ENCODE data around the gene SLC25A13.

The SLC25A13 gene

DNA sequence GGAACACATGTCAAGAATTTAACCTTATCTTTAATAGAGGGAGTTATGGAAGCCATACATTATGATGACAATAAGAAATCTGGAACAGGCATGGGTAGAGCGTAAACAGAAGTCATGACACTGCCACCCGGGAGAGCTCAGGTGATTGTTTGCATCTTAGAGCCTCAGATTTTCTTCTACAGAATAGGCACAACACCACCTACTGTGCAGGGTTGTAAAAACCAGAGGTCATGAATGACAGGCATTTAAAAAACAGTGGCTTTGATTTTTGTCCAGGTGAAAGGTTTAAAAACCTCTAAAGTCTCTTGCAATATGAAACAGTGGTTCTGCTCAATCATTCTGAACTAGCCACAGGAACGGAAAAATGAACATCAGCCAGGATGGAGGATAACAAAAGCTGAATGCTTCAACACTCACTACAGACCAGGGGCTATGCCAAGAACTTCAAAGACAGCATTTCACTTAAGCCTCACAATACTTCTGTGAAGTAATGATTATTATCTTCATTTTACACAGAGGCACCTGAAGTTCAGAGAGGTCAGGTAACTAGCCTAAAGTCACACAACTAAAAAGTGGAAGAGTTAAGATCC lies 123.8 kb downstream of the SLC25A13 start:
- no peaks in the 10 kb centered on the region for H3K9me3 ChIP-seq (replicated peaks; ENCODE audit: low read length)
- H3K4me1 ChIP-seq (ENCODE audit: control insufficient read depth, insufficient read depth, low read length): peaks cover 7% of the 10 kb centered on the region
- H3K9ac ChIP-seq (ENCODE audit: low read depth, low read length): no peak overlapping the region
- H3K4me3 ChIP-seq (ENCODE audit: low read length): no peak overlapping the region
- H3K36me3 ChIP-seq (ENCODE audit: insufficient read depth, low read length): peaks cover 4% of the 10 kb centered on the region
- H3K4me2 ChIP-seq (ENCODE audit: low read length): no peak overlapping the region
- H3K27me3 ChIP-seq (ENCODE audit: control insufficient read depth, insufficient read depth, low read length): no peaks in the 10 kb centered on the region

DNA sequence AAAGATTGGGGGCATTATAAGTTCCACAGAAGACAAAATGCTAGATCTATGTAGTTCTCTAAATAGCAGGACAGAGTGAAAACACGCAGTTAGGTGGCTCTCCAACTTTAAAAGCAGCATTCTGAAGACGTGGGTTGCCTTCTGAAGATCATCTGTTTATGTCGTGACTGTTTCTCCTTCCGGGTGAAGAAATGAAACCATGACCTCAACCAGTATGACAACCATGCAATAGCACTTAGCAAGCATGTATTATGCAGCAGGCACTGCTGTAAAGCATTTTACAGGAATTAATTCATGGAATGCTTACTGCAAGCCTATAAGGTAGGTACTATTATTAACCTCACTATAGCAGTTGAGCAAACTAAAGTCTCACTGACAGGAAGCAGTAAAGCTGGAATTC lies 125.2 kb downstream of the SLC25A13 start:
- no peaks in the 10 kb centered on the region for H3K27me3 ChIP-seq (ENCODE audit: control insufficient read depth, insufficient read depth, low read length)
- H3K4me1 ChIP-seq (ENCODE audit: control insufficient read depth, insufficient read depth, low read length): peaks cover 7% of the 10 kb centered on the region
- H3K4me3 ChIP-seq (ENCODE audit: low read length): no peak overlapping the region
- H3K9ac ChIP-seq (ENCODE audit: low read depth, low read length): no peak overlapping the region
- H3K9me3 ChIP-seq (replicated peaks; ENCODE audit: low read length): no peaks in the 10 kb centered on the region
- H3K36me3 ChIP-seq (ENCODE audit: insufficient read depth, low read length): peaks cover 10% of the 10 kb centered on the region
- no peak overlapping the region for H3K4me2 ChIP-seq (ENCODE audit: low read length)

DNA sequence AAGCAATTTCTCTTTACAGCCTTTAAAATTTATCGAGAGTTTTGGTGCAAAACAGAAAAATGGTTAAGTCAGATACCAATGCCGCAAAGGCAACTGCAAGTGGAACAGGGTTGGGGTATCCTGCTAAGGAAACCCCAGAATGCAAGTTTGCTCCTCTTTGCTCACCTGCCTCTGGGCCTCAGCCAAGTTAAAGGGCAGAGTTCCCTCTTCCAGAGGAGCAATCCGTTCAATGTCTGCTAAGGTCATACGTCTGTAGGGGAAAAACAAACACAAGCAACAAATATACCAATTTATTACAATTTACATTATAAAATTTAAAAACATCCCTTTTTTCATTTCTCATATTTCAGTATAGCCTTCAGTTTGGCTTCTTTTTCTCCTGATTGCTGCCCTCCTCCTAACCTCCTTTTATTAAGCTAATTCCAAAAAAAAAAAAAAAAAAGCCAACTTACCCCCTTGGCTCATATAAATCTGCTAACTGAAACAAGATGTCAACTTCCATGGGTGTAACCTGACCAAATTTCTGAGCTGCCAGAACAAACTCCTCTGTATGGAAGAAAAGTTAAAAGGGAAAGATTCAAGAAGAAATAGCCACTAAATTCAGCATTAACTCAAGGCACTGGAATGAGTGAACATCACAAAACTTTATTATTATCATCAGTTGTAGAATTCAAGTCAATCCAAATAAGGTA lies 132.6 kb downstream of the SLC25A13 start:
- Histone ChIP-seq H3K9ac (ENCODE audit: low read depth, low read length) (no peak overlapping the region), H3K4me1 (ENCODE audit: control insufficient read depth, insufficient read depth, low read length) (peaks cover 16% of the 10 kb centered on the region), H3K9me3 (replicated peaks; ENCODE audit: low read length) (no peaks in the 10 kb centered on the region), H3K27me3 (ENCODE audit: control insufficient read depth, insufficient read depth, low read length) (no peaks in the 10 kb centered on the region), H3K4me2 (ENCODE audit: low read length) (peak overlapping the region; percentile 49), H3K4me3 (ENCODE audit: low read length) (no peak overlapping the region), H3K36me3 (ENCODE audit: insufficient read depth, low read length) (peaks cover 6% of the 10 kb centered on the region)

DNA sequence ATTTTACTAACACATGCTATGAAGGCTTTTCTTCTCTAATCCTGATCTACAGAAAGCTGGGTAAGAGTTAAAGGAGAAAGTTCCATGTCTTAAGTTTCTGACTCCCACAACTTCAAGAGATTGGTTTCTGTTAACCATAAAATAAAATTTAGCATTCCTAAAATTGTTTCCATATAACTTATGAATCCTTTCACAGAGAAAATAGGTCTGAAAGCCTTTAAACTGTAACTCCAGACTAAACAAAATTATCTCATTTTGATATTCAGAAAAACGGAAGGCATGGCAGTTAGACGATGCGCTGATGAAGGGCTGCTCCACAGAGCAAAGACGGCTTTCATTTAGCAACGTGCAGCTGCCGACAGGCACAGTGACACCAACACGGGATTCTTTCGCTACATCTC lies 133.3 kb downstream of the SLC25A13 start:
- no peaks in the 10 kb centered on the region for H3K27me3 ChIP-seq (ENCODE audit: control insufficient read depth, insufficient read depth, low read length)
- H3K9me3 ChIP-seq (replicated peaks; ENCODE audit: low read length): no peaks in the 10 kb centered on the region
- H3K4me3 ChIP-seq (ENCODE audit: low read length): no peak overlapping the region
- no peak overlapping the region for H3K9ac ChIP-seq (ENCODE audit: low read depth, low read length)
- peaks cover 16% of the 10 kb centered on the region for H3K4me1 ChIP-seq (ENCODE audit: control insufficient read depth, insufficient read depth, low read length)
- peaks cover 6% of the 10 kb centered on the region for H3K36me3 ChIP-seq (ENCODE audit: insufficient read depth, low read length)
- H3K4me2 ChIP-seq (ENCODE audit: low read length): peak overlapping the region; percentile 49

DNA sequence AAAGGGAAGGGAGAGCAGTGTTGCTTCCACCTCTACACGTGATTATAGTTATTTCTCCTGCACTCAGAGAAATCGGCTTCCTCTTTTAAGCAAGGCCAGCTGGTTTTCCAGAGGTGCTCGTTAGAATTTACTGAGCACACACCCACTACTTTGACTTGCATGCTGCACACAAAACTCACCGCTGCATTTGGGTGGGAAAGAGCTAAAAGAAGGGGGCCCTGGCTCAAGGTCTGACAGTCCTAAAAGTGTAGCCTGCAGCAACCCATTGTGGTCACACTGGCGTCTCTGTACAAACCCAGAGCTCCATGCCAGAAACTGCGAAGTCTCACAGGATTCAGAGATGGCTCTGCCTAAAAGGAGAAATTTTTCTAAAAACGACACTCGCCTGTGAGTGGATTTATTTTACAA lies 133.7 kb downstream of the SLC25A13 start:
- no peaks in the 10 kb centered on the region for H3K27me3 ChIP-seq (ENCODE audit: control insufficient read depth, insufficient read depth, low read length)
- H3K4me2 ChIP-seq (ENCODE audit: low read length): peak overlapping the region; percentile 49
- no peak overlapping the region for H3K4me3 ChIP-seq (ENCODE audit: low read length)
- H3K4me1 ChIP-seq (ENCODE audit: control insufficient read depth, insufficient read depth, low read length): peaks cover 16% of the 10 kb centered on the region
- H3K9ac ChIP-seq (ENCODE audit: low read depth, low read length): no peak overlapping the region
- no peaks in the 10 kb centered on the region for H3K9me3 ChIP-seq (replicated peaks; ENCODE audit: low read length)
- peaks cover 6% of the 10 kb centered on the region for H3K36me3 ChIP-seq (ENCODE audit: insufficient read depth, low read length)

DNA sequence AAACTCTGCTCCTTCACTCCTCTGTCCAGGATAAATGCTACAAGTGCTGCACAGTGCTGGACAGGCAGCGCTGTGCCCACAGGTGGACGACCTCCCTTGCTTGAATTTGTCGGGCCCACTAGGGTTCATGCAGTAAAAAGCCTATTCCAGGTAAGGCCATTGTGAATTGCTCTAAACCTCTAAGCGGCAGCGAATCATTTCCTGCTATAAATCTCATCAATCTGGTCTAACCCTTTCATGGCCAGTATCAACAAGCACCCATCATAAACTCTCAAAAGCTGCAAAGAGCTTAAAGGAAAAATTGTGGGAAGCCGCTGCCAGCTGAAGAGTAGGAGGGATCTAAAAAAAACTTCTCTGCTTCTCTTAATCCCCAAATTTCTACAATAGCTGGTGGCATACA lies 134.2 kb downstream of the SLC25A13 start:
- Histone ChIP-seq H3K27me3 (ENCODE audit: control insufficient read depth, insufficient read depth, low read length) (no peaks in the 10 kb centered on the region), H3K4me2 (ENCODE audit: low read length) (no peak overlapping the region), H3K9me3 (replicated peaks; ENCODE audit: low read length) (no peaks in the 10 kb centered on the region), H3K4me3 (ENCODE audit: low read length) (no peak overlapping the region), H3K36me3 (ENCODE audit: insufficient read depth, low read length) (peaks cover 9% of the 10 kb centered on the region), H3K4me1 (ENCODE audit: control insufficient read depth, insufficient read depth, low read length) (peaks cover 16% of the 10 kb centered on the region), H3K9ac (ENCODE audit: low read depth, low read length) (no peak overlapping the region)

DNA sequence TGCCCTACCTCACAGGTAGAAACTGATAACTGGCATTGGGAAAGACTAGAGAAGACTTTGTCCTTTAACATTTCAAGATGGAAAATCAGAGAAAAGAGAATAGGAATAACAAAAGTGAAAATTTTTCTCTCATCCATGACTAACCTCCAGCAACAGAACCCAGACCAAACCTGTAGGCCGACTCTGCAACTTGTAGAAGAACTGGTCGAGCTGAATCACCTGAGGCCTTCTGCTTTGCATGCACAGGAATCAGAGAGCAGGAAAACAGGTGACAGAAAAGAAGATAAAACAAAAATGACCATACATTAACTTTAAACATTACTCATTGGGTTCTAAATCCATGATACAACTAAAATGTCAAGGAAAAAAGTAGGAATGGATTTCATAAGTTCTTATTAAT lies 137.1 kb downstream of the SLC25A13 start:
- Histone ChIP-seq H3K36me3 (ENCODE audit: insufficient read depth, low read length) (peaks cover 4% of the 10 kb centered on the region), H3K9me3 (replicated peaks; ENCODE audit: low read length) (no peaks in the 10 kb centered on the region), H3K9ac (ENCODE audit: low read depth, low read length) (no peak overlapping the region), H3K4me1 (ENCODE audit: control insufficient read depth, insufficient read depth, low read length) (peaks cover 16% of the 10 kb centered on the region), H3K4me3 (ENCODE audit: low read length) (no peak overlapping the region), H3K4me2 (ENCODE audit: low read length) (no peak overlapping the region), H3K27me3 (ENCODE audit: control insufficient read depth, insufficient read depth, low read length) (no peaks in the 10 kb centered on the region)

DNA sequence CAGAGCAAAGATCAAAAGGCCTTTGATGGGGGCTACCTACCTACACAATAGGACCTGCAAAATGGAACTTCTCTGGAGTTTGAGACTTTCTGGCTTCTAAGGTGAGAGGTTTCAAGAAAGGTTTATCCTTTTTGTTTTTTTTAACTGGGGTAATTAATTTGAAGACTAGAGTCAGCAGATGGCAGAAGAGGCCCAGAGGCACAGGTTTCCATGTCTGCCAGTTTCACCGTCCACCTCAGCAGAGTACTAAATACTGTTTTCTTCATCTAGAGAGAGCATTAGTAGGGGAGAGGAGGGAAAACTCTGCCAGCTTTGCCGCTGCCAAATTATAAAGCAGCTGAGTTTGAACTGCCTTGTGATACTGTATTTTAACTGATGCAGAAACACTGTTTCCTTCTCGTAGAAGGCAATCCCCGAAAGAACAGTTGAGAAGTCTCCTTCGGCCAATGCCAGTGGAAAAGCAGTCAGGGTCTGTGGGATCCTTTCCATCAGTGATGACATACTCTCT lies 138.7 kb downstream of the SLC25A13 start:
- H3K9ac ChIP-seq (ENCODE audit: low read depth, low read length): no peak overlapping the region
- H3K27me3 ChIP-seq (ENCODE audit: control insufficient read depth, insufficient read depth, low read length): no peaks in the 10 kb centered on the region
- no peaks in the 10 kb centered on the region for H3K9me3 ChIP-seq (replicated peaks; ENCODE audit: low read length)
- H3K4me3 ChIP-seq (ENCODE audit: low read length): no peak overlapping the region
- H3K4me2 ChIP-seq (ENCODE audit: low read length): no peak overlapping the region
- H3K4me1 ChIP-seq (ENCODE audit: control insufficient read depth, insufficient read depth, low read length): peaks cover 7% of the 10 kb centered on the region
- peaks cover 4% of the 10 kb centered on the region for H3K36me3 ChIP-seq (ENCODE audit: insufficient read depth, low read length)

DNA sequence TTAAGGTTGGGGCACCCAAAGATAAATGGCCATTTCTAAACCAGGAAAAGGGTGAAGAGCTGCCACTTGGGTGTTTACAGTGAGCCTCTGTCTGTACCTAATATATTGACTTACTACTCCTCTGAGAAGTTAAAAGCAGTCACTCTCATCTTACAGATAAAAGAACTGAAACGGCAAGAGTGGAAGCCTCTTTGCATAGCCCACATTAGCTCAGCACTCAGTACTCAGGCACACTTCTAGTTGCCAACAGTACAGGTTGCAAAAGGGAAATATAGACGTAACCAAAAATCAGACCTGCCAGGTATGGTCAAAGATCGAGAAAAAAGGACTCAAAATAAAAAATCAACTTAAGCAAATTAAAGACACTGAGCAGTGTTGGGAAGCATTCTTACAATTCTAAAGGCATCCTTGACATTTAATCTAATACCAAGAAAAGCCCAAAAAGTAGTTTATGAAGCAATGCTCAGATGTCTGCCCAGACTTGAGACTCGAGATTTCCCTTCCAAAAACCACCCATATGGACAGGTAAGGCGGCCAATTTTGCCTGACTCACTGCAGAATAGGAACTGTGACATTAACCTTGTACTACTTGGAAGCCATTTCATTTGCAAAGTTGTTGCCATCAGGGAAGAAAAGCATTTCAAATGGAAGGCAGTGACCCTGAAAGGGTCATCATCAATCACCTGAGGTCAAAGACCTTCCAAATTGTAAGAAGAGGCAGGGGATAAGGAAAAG lies 139.3 kb downstream of the SLC25A13 start:
- no peak overlapping the region for H3K4me2 ChIP-seq (ENCODE audit: low read length)
- H3K9me3 ChIP-seq (replicated peaks; ENCODE audit: low read length): no peaks in the 10 kb centered on the region
- H3K9ac ChIP-seq (ENCODE audit: low read depth, low read length): no peak overlapping the region
- no peaks in the 10 kb centered on the region for H3K27me3 ChIP-seq (ENCODE audit: control insufficient read depth, insufficient read depth, low read length)
- peaks cover 4% of the 10 kb centered on the region for H3K36me3 ChIP-seq (ENCODE audit: insufficient read depth, low read length)
- H3K4me1 ChIP-seq (ENCODE audit: control insufficient read depth, insufficient read depth, low read length): peaks cover under 1% of the 10 kb centered on the region
- H3K4me3 ChIP-seq (ENCODE audit: low read length): no peak overlapping the region

DNA sequence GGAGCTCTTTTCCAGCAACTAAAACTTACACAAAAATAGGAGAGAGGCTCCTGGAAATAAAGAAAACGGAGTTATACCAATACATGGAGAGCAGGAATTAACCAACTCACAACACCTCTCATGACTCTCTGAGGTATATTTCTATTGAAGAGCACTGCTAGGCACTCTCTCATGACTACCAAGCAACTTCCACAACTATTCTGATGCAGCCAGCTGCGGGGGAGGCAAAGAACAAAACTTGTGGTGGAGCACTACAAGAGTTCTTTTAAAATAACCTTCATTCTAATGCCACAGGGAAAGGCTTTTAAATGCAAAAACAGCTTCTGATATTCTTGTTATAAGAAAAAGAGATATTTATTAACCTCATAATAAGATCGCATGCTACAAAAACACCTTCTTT lies 140.7 kb downstream of the SLC25A13 start:
- Histone ChIP-seq H3K4me3 (ENCODE audit: low read length) (no peak overlapping the region), H3K4me2 (ENCODE audit: low read length) (no peak overlapping the region), H3K9ac (ENCODE audit: low read depth, low read length) (no peak overlapping the region), H3K4me1 (ENCODE audit: control insufficient read depth, insufficient read depth, low read length) (no peaks in the 10 kb centered on the region), H3K36me3 (ENCODE audit: insufficient read depth, low read length) (peaks cover 4% of the 10 kb centered on the region), H3K9me3 (replicated peaks; ENCODE audit: low read length) (no peaks in the 10 kb centered on the region), H3K27me3 (ENCODE audit: control insufficient read depth, insufficient read depth, low read length) (no peaks in the 10 kb centered on the region)

DNA sequence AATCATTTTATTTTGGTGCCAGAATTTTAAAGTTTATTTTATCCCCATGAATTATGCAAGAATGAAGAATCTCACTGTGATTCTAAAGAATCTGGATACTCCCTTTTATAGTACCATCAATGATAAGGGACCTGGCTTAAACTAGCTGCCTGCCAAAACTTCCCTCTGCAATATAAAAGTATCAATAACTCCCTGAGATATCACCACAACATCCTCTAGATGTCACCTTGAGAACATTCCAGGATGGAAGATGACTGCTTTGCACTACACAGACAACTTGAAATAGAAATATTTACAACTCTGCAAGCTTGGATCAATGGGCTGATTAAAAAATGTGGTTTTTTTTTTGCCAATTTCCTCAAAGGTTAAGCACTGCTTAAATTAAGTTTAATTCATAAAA lies 142.1 kb downstream of the SLC25A13 start:
- Histone ChIP-seq H3K4me1 (ENCODE audit: control insufficient read depth, insufficient read depth, low read length) (no peaks in the 10 kb centered on the region), H3K4me3 (ENCODE audit: low read length) (no peak overlapping the region), H3K36me3 (ENCODE audit: insufficient read depth, low read length) (peaks cover 4% of the 10 kb centered on the region), H3K27me3 (ENCODE audit: control insufficient read depth, insufficient read depth, low read length) (no peaks in the 10 kb centered on the region), H3K9ac (ENCODE audit: low read depth, low read length) (no peak overlapping the region), H3K9me3 (replicated peaks; ENCODE audit: low read length) (no peaks in the 10 kb centered on the region), H3K4me2 (ENCODE audit: low read length) (no peak overlapping the region)
